Prostate gland (tissue), 2 donors: ENCODE results near the gene STK38L. TPM values are rescaled to one million over a fixed set of nuclear protein-coding genes. Genes with fewer than 3 reads are reported as not detected.

Source experiments
- DNase-seq: peaks from one replicate; pipeline ENCODE4 v3.0.0-alpha.2; 2019; ENCODE audit warnings: low spot score
- H3K27ac ChIP-seq, 2 donors: fragments of 200-600 bp; sonication (generic); 2 replicates each; pipeline ENCODE4 v1.5.1; 2017 to 2019
- H3K27me3 ChIP-seq: fragments of 200-600 bp; sonication (generic); replicated peaks from 2 replicates; pipeline ENCODE4 v1.5.1; 2019; ENCODE audit not compliant: insufficient read depth
- H3K36me3 ChIP-seq, 2 donors: fragments of 200-600 bp; sonication (generic); 1 replicate in 1 of 2; 2 replicates in 1 of 2; pipeline versions ENCODE4 v1.5.1 to v1.8.1; 2017 to 2019
- H3K4me1 ChIP-seq: fragments of 200-600 bp; sonication (generic); replicated peaks from 2 replicates; pipeline ENCODE4 v1.5.1; 2019
- H3K4me3 ChIP-seq, 2 donors: fragments of 200-600 bp; sonication (generic); 2 replicates each; pipeline ENCODE4 v1.5.1; 2017 to 2019
- H3K9me3 ChIP-seq: fragments of 200-600 bp; sonication (generic); 2 replicates; pipeline ENCODE4 v1.5.1; 2017
- CTCF ChIP-seq, 4 experiments: fragments of 200-600 bp in 2 of 4; fragments of 450-650 bp in 2 of 4; sonication (generic) in 2 of 4; IDR thresholded peaks; 1 replicate in 3 of 4; 2 replicates in 1 of 4; pipeline ENCODE4 v1.5.1; 2016 to 2019; ENCODE audit warnings: antibody characterized with exemption in 4 of 4, mild to moderate bottlenecking in 2 of 4, moderate library complexity in 2 of 4
- POLR2A ChIP-seq: fragments of 450-650 bp; IDR thresholded peaks from one replicate; pipeline ENCODE4 v1.6.1; 2016; ENCODE audit warnings: antibody characterized with exemption, mild to moderate bottlenecking
- POLR2AphosphoS5 ChIP-seq: sonication (generic); formaldehyde crosslinking; IDR thresholded peaks from one replicate; pipeline ENCODE4 v1.6.1; 2017; ENCODE audit warnings: antibody characterized with exemption
- WGBS: methylation state at CpG from one replicate; pipeline ENCODE4 v1.1.5; 2018; 5-methylcytosine and 5-hydroxymethylcytosine counted together
- intact Hi-C: fragments of 100-400 bp; cut with DNase I; formaldehyde crosslinking; loops from one replicate; pipeline ENCODE4 v1.14.2; 2022
- total RNA-seq, 2 donors: library from RNA; depleted of rRNA; stranded (reverse); fragments of >200 nt; gene quantifications; one replicate each; pipeline ENCODE4 v1.1.0, GENCODE V29; 2016

Gene STK38L
- total RNA-seq, 2 donors from 2014 or later = 25.3 to 37.1 TPM

DNA sequence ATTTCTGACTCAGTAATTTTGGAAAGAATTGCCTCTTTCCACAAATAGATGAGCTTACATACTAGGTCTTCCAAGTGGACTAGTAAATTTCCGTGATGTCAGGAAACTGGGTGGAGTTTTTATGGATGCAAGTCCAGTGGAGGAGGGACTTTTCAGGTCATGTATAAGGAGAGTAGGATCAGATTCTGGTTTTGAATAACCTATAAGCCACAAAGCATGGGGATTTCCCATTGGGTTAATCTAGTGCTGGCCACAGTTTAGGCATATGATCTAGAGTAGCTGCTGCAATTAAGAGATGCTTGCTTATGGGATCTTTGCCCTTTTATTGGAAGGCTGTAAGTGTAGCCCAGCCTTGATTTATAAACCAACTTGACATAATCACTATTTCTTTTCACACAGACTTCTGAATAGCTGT is 33.8 kb downstream of the STK38L start:
- intact Hi-C loops = no loop called here
- DNase-seq = no peak
- Histone ChIP-seq H3K27ac (no peak overlapping the region), H3K4me3 (no peak overlapping the region), H3K4me1 (peaks cover 4% of the 10 kb centered on the region), H3K27me3 (no peaks in the 10 kb centered on the region), H3K9me3 (no peaks in the 10 kb centered on the region), H3K36me3 (no peaks in the 10 kb centered on the region)
- WGBS = 34% methylated on average over 1 of the region's 1 CpG
- TF ChIP-seq POLR2AphosphoS5 = no peak
- TF ChIP-seq CTCF (IDR thresholded peaks at IDR 0.05) = no peak
- TF ChIP-seq POLR2A = no peak

DNA sequence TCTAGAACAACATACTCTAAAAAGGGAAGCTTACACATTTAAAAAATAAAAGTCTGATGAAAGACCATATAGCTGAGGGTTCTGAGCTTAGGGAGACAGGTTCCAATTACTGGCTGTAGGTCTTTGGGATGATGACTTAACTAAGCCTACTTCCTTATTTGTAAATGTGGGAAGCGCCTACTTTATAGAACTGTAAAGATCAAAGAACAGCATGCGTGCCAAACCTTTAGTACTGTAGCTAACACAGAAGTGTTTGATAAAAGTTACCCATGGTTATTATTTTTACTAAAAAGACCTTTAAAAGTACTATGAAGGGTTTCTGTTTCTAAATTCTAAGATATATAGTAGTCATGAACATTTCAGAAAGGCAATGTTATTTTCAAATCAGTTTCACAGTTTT is 35.7 kb downstream of the STK38L start:
- Histone ChIP-seq H3K4me1 (no peaks in the 10 kb centered on the region), H3K36me3 (no peaks in the 10 kb centered on the region)
- intact Hi-C loops = no loop called here

DNA sequence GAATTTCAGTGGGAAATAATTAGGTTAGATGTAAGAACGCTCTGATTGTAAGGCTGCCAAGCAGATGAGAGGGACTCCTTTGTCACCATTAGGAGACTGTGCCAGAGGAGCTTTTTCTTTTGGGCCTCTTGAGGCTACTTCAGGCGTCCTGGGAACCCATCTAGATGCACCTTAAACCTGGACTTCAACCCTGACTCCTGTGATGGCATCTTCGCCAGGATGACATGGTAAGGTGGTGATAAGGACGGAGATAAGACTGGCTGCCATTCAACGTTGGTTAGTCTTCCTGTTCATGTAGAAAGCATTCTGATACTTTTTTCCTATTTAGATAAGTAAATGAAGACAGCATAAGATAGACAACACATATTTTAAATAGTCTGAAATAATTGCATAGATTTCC is 36.3 kb downstream of the STK38L start:
- Histone ChIP-seq H3K4me3 (no peak overlapping the region), H3K36me3 (no peaks in the 10 kb centered on the region), H3K27ac (no peak overlapping the region), H3K4me1 (no peaks in the 10 kb centered on the region), H3K27me3 (no peaks in the 10 kb centered on the region), H3K9me3 (no peaks in the 10 kb centered on the region)
- WGBS = 44% methylated on average over 5 of the region's 5 CpGs
- intact Hi-C loops = no loop called here
- no peak for DNase-seq
- TF ChIP-seq POLR2AphosphoS5 (no peak), CTCF (IDR thresholded peaks at IDR 0.05) (no peak)

More for the DNA sequence above, 35.7 kb downstream of the STK38L start:
- H3K4me3 ChIP-seq = no peak overlapping the region
- H3K27ac ChIP-seq = no peak overlapping the region
- WGBS = 27% methylated on average over 2 of the region's 2 CpGs
- H3K27me3 ChIP-seq = no peaks in the 10 kb centered on the region
- H3K9me3 ChIP-seq = no peaks in the 10 kb centered on the region
- TF ChIP-seq POLR2AphosphoS5 (peak; percentile 57), CTCF (IDR thresholded peaks at IDR 0.05) (no peak)
- DNase-seq = peak; percentile 58

- Histone ChIP-seq H3K9me3 (no peaks in the 10 kb centered on the region), H3K27ac (no peak overlapping the region), H3K4me3 (no peak overlapping the region), H3K27me3 (no peaks in the 10 kb centered on the region), H3K36me3 (no peaks in the 10 kb centered on the region), H3K4me1 (no peaks in the 10 kb centered on the region)
- TF ChIP-seq POLR2AphosphoS5 (no peak), CTCF (IDR thresholded peaks at IDR 0.05) (no peak), POLR2A (no peak)
- no peak for DNase-seq
- WGBS = 88% methylated on average over 2 of the region's 2 CpGs
- intact Hi-C loops = no loop called here
Measured at GRCh38 chr12:27282754-27283153, 38.7 kb downstream of the STK38L start.

DNA sequence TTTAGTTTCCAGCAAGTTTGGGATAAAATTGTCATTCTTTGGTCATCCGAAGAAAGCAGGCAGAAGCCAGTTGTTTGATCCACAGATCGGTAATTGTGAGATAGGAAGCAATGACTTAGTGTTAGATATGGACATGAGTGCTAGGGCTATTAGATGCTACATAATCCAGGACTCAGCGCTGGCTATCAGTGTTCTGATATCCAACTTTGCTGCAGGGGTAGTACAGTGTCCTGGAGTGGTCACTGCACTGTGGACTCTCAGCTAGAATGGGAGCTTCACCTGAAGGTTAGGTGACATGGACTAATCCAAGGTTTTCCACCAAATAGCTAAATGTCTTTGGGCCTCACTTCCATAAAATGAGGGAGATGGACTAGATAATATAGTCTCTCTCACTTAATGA is 39.9 kb downstream of the STK38L start:
- WGBS = 95% methylated on average over 3 of the region's 3 CpGs
- TF ChIP-seq POLR2A (no peak), CTCF (IDR thresholded peaks at IDR 0.05) (no peak), POLR2AphosphoS5 (no peak)
- Histone ChIP-seq H3K36me3 (no peaks in the 10 kb centered on the region), H3K4me1 (no peaks in the 10 kb centered on the region), H3K27me3 (no peaks in the 10 kb centered on the region), H3K27ac (no peak overlapping the region), H3K4me3 (no peak overlapping the region), H3K9me3 (no peaks in the 10 kb centered on the region)
- no peak for DNase-seq
- intact Hi-C loops = no loop called here
